ENCODE data around the gene SVOPL.

DNA sequence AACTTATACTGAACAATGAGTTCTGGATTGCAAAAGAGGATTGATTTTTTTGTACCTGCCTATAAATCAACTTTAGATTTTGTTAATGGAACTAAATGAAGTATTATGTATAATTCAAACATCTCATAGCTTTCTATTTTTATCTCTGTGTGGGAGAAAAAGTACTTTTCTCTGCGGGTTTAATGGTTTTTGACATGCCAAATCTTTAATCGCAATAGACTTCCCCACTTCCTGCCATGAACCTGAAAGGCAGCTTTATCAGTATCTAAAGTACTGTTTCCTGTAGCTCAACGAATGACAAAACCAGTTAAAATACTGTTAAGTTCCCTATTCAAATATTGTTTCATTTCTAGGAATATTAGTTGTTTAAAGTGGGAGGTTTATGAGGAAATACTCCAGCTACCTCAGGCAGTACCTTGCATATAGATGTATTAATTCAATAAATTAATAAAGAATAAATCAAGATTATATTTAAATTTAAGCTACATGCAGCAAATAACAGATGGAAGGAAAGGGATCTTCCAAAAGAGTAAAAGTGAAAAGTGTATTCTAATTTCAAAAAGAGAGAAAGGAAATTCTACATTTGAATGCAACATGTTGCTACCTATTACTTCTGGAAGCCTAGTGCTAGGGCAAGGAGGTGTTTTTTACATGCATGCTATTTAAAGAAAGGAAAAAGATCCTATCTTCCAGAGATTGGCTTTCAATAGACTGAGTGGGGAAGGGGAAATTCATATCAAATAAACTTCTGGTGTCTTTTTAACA, 75.9 kb downstream of the SVOPL start:
- TF ChIP-seq, protein P1, sequence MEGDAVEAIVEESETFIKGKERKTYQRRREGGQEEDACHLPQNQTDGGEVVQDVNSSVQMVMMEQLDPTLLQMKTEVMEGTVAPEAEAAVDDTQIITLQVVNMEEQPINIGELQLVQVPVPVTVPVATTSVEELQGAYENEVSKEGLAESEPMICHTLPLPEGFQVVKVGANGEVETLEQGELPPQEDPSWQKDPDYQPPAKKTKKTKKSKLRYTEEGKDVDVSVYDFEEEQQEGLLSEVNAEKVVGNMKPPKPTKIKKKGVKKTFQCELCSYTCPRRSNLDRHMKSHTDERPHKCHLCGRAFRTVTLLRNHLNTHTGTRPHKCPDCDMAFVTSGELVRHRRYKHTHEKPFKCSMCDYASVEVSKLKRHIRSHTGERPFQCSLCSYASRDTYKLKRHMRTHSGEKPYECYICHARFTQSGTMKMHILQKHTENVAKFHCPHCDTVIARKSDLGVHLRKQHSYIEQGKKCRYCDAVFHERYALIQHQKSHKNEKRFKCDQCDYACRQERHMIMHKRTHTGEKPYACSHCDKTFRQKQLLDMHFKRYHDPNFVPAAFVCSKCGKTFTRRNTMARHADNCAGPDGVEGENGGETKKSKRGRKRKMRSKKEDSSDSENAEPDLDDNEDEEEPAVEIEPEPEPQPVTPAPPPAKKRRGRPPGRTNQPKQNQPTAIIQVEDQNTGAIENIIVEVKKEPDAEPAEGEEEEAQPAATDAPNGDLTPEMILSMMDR (IDR thresholded peaks at IDR 0.05): no peak
- TF ChIP-seq POLR2A (IDR thresholded peaks at IDR 0.05): no peak

Measured in heart left ventricle (tissue), 13 donors.